ENCODE data around the gene EYS. TPM values are rescaled to one million over a fixed set of nuclear protein-coding genes. Genes with fewer than 3 reads are reported as not detected.

The EYS gene
- total RNA-seq, 1 experiment from 2014 or later: not detected

DNA sequence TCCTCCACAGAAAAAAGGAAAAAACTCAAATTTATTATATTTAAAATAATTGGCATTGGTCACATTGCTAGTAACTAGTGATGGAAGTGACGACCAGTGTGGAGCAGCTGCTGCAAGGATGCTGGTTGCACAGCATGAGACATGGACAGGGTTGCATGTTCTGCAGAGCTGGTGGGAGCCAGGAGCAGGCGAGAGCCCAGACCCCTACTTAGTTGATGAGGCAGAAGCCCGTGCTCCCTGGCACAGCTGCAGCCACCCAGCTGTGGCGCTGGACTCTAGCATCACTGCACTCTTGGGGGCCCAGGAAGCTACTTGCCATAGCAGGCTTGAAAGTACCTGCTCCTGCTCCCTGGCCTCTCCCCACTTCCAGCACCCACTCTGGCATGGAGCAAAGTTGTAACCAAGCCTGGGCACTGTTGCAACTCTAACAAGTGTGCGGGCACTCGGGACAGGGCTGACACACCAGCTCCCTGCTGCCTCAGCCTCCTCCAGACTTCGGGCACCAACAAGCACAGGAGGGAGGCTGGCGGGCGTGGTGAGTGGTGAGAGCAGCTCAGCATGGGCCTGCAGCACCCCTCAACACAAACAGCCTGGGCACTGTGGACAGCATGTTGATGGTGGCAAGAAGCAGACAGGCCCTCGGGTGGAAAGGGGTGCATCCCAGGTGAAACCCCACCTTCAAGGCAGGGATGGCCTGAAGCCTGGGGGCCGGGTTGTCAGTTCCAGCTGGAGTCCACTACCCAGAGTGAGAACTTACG lies 69.6 kb downstream of the EYS start:
- Histone ChIP-seq H2BK15ac (ENCODE audit: low read depth, low read length) (no peak overlapping the region), H3K4ac (ENCODE audit: low read depth, low read length) (no peak overlapping the region), H3K56ac (ENCODE audit: insufficient read length, low read depth, low read length) (no peak overlapping the region), H3K79me1 (ENCODE audit: insufficient read depth, low read depth, low read length, poor library complexity, severe bottlenecking) (no peaks in the 10 kb centered on the region), H3K9ac (ENCODE audit: extremely low read depth, insufficient read length, low read length) (no peak overlapping the region), H4K5ac (ENCODE audit: insufficient read length, low read depth, low read length) (no peak overlapping the region), H3K18ac (ENCODE audit: insufficient read length, low read depth, low read length) (no peak overlapping the region), H2BK12ac (ENCODE audit: insufficient read length, low read depth, low read length) (no peak overlapping the region), H3K79me2 (ENCODE audit: insufficient read depth, low read length) (no peaks in the 10 kb centered on the region), H3K4me1 (ENCODE audit: insufficient read depth, low read length) (no peaks in the 10 kb centered on the region), H3K23ac (ENCODE audit: insufficient read length, low read depth, low read length) (no peak overlapping the region), H3K27me3 (ENCODE audit: insufficient read depth, low read length) (no peaks in the 10 kb centered on the region), H2AFZ (ENCODE audit: low read length) (no peak overlapping the region), H4K20me1 (ENCODE audit: control insufficient read depth, insufficient read depth, insufficient read length) (peaks cover 3% of the 10 kb centered on the region), H4K91ac (ENCODE audit: insufficient read length, low read depth, low read length) (no peak overlapping the region), H2BK5ac (ENCODE audit: insufficient read length, low read length) (no peak overlapping the region), H3K27ac (ENCODE audit: insufficient read length, low read depth, low read length) (no peak overlapping the region), H3K4me2 (ENCODE audit: insufficient read depth, insufficient read length, low read length) (no peak overlapping the region), H2AK5ac (ENCODE audit: insufficient read length, low read length) (no peak overlapping the region), H3K9me3 (ENCODE audit: control insufficient read depth, low read depth, low read length) (no peaks in the 10 kb centered on the region), H3K23me2 (ENCODE audit: insufficient read length, low read depth, low read length, poor library complexity, severe bottlenecking) (no peaks in the 10 kb centered on the region), H3K14ac (ENCODE audit: insufficient read depth, low read length) (no peak overlapping the region), H4K8ac (replicated peaks; ENCODE audit: insufficient read length, low read depth, low read length) (no peak overlapping the region), H2BK20ac (ENCODE audit: low read depth, low read length, poor library complexity, severe bottlenecking) (no peak overlapping the region), H2BK120ac (ENCODE audit: low read depth, low read length, poor library complexity, severe bottlenecking) (no peak overlapping the region), H3T11ph (ENCODE audit: low read length) (no peak overlapping the region)
- TF ChIP-seq, protein P1, sequence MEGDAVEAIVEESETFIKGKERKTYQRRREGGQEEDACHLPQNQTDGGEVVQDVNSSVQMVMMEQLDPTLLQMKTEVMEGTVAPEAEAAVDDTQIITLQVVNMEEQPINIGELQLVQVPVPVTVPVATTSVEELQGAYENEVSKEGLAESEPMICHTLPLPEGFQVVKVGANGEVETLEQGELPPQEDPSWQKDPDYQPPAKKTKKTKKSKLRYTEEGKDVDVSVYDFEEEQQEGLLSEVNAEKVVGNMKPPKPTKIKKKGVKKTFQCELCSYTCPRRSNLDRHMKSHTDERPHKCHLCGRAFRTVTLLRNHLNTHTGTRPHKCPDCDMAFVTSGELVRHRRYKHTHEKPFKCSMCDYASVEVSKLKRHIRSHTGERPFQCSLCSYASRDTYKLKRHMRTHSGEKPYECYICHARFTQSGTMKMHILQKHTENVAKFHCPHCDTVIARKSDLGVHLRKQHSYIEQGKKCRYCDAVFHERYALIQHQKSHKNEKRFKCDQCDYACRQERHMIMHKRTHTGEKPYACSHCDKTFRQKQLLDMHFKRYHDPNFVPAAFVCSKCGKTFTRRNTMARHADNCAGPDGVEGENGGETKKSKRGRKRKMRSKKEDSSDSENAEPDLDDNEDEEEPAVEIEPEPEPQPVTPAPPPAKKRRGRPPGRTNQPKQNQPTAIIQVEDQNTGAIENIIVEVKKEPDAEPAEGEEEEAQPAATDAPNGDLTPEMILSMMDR (conservative IDR thresholded peaks at IDR 0.05): no peak
- H3K4me3 Mint-ChIP-seq: no peak overlapping the region
- WGBS (ENCODE audit: extremely low coverage, insufficient read length, low lambda C conversion rate): no CpG with 5 or more reads among the region's 12 CpGs
- 0 out of 5 replicates have a peak, but pooled peaks cover 0 to 2% of the 10 kb centered on the region in 2 experiments for H3K9me3 Mint-ChIP-seq
- H3K27ac Mint-ChIP-seq: no peak overlapping the region
- H3K4me1 Mint-ChIP-seq: peaks cover 0 to 7% of the 10 kb centered on the region in 2 experiments; a peak in 3 of 4 replicates
- H3K27me3 Mint-ChIP-seq (ENCODE audit: low read depth): no peaks in the 10 kb centered on the region
- H3K36me3 Mint-ChIP-seq (ENCODE audit: insufficient read depth in 1 of 3, low read depth in 3 of 3): no peaks in the 10 kb centered on the region
- no peak for DNase-seq
